OCI-M2 (cell line): ENCODE results near the gene DPP6.

Experiments used
- DNase-seq: peaks from one replicate; lab custom pipeline; 2025; ENCODE audit not compliant: unreplicated experiment; lab: John Stamatoyannopoulos, UW

Gene DPP6

DNA sequence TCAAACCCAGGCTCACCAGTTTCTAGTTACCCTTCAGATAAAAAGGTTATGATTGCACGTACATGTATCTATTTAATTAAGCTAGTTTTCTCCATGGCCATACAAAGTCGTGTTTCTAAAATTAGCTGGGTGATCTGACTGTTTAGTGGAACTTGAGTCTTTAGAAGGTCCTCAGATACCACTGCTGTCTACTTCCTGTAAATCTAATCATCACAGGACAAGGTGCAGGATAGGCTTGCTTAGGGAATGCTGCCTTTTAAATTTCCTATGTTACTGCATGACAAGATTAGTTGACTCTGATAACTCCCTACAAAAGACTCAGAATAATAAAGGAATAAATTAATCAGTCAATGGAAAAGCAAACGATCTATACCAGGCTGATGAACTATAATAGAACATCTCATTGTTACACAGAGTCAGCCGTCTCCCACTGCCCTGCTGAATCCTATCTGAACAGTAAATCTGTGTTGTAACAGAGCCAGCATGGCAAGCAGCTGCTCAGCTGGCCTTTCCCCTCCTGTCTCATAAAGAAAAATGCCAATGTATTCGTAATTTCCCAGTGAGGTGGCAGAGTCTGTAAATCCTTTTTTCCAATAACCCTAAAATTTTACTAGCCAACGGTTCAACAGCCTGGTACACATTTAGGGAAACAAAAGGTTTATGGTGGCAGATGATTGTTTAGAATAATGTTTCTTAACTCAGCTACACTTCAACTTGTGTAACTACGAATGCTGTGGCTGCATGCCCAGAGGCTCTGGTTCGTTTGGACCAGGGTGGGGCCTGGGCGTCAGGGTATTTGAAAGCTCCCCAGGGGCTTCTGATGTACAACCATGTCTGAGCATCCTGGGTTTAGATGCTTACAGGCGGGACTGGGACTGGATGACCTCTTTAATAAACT lies 632.7 kb downstream of the DPP6 start:
- no peak for DNase-seq

- no peak for DNase-seq
Measured at GRCh38 chr7:154685564-154685901, 633.3 kb downstream of the DPP6 start.

DNA sequence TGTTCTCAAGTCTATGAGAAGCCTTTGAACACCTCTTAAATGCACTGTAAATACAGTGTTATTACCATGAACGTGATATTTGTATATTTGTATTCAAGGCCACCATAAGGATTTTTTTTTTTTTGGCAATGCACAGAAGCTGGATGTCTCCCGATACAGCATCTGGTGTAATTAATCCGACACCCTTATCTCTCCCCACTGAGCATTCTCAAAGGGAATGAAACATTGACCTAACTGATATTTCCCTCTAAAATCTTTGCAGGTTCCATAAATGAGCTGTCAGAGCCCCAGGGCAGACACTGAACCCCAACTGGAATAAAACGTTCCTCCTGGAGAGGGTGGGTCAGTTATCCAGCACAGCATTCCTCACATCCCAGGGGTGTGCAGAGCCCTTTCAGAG lies 634.1 kb downstream of the DPP6 start:
- no peak for DNase-seq

- DNase-seq, result no peak
Measured at GRCh38 chr7:154688952-154689351, 636.8 kb downstream of the DPP6 start.

- DNase-seq, result no peak
Measured at GRCh38 chr7:154690411-154690810, 638.2 kb downstream of the DPP6 start.

- no peak for DNase-seq
Measured at GRCh38 chr7:154693661-154694060, 641.5 kb downstream of the DPP6 start.

GRCh38 chr7:154695836-154696235 lies 643.6 kb downstream of the DPP6 start:
- no peak for DNase-seq

DNA sequence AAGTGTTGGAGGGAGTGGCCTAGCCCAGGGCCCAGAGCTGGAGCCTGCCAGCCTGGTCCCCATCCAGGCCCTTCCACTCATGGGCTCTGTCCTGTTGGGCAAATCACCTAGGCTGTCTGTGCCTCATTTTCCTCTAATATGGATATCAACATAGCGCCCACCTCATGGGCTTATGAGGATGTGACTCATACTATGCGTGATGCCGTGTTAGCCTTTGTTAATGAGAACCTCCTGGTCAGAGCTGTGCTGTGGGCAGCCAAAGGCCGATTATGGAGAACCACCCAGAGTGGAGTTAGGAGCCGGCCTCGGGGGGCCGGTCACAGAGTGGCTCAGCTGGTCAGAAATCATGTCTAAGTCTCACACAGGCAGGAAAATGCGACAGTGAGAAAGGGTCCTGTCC lies 644.4 kb downstream of the DPP6 start:
- no peak for DNase-seq

- no peak for DNase-seq
Measured at GRCh38 chr7:154698726-154699291, 646.6 kb downstream of the DPP6 start.

GRCh38 chr7:154699417-154699816 lies 647.2 kb downstream of the DPP6 start:
- no peak for DNase-seq

GRCh38 chr7:154709840-154710520 lies 657.8 kb downstream of the DPP6 start:
- no peak for DNase-seq

DNA sequence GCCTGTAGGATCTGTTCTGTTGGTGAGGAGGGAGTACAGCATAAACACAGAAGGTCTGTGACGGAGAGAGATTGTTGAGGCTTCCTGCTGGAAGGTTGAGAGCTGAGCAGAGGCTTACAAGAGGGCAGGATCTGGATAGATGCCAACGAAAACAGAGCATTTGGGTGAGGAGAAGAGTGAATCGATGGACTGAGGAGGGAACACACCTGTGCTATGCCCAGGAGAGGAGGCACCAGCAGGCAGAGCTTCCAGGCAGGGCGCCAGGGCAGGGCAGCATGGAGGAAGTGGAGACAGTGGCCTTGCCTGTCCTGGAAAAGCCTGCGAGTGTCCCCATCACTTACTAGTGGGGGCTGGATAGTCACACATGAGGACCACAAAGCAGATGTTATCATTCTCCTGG lies 667.8 kb downstream of the DPP6 start:
- no peak for DNase-seq

DNA sequence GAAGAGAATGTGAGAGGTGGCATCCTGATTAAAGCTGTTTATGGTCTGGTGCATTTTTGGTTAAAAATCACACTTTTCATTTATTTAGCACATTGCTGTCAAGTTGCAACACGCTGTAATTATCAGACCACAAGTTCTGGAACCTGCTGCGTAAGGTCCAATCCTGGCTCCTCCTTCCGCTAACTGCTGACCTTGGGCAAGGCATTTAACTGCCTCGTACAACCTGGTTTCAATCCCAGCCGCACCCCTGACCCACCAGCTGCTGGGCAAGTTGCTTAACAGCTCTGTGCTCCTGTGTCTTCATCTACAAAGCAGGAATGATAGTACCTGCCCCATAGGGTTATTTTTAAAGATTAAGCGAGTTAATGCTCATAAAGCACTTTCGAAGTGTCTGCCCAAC lies 668.9 kb downstream of the DPP6 start:
- DNase-seq, result no peak

DNA sequence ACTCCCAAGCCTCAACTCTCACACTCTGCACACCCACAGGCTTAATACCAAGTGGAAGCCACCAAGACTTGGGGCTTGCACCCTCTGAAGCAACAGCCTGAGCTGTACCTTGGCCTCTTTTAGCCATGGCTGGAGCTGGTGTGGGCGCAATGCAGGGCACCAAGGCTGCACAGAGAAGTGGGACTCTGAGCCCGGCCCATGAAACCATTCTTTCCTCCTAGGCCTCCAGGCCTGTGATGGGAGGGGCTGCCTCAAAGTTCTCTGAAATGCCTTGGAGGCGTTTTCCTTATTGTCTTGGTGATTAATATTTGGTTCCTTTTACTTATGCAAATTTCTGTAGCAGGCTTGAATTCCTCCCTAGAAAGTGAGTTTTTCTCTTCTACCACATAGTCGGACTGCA lies 674.2 kb downstream of the DPP6 start:
- DNase-seq, result no peak

- no peak for DNase-seq
Measured at GRCh38 chr7:154729056-154729455, 676.9 kb downstream of the DPP6 start.

GRCh38 chr7:154735766-154736165 lies 683.6 kb downstream of the DPP6 start:
- no peak for DNase-seq

DNA sequence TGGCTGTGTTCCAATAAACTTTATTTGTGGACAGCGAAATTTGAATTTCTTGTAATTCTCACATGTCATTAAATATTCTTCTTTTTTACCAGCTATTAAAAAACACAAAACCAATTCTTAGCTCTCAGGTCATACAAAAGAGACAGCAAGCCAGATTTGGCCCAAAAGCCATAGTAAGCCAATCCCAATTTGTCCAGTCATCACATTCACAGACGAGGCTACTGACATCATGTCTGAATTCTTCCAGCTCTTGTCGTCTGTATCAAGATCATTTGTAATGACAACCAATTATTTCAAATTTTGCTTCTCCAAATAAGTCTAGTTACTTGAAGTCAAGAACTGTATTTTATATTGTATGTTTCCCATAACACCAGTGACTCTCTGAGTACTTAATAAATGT lies 684.2 kb downstream of the DPP6 start:
- no peak for DNase-seq

GRCh38 chr7:154738216-154738615 lies 686.0 kb downstream of the DPP6 start:
- no peak for DNase-seq

GRCh38 chr7:154741131-154741530 lies 688.9 kb downstream of the DPP6 start:
- no peak for DNase-seq

DNA sequence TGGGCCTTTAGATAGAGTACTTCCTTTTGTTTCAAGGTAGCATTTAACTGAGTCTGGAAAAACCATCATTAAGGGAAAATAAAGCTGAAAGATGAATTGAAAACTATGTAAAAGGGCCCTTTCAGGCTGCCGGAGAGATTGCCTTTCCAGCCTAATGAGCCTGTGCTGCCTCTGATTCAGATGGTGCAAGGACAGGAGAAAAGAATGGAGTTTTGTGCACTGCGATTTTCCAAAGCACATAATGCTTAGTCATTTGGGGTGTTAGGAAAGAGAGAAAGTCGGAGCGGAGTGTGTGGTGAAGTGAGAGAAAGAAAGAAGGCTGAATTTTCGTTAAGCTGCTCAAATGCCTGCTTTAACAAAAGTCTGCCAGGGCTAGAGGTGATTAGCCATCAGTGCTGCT lies 691.0 kb downstream of the DPP6 start:
- no peak for DNase-seq

GRCh38 chr7:154744256-154744860 lies 692.2 kb downstream of the DPP6 start:
- DNase-seq, result no peak

DNA sequence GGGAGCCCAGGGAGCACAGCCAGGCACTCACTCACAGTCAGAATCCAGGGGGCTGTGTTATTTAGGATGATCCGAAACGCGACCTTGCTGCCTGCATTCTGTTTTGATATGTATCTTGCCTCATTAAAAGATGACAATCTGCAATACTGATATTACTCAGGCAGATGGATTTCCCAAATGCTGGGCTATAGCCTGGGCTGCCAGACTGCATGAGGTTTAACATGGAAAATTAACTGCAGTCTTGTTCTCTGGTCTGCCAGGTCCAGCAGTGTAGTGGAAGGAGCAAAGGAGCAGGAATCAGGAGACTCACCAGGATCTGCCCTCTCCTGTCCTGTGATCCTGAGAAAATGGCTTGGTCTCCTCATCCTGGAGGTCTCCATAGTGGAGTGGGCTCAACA lies 692.7 kb downstream of the DPP6 start:
- DNase-seq, result no peak
